NCI-H226 (cell line): ENCODE results near the gene PYGM.
"Not testable (repeated sequence)": the region's sequence is repeated elsewhere in the genome, so short reads cannot be mapped to it uniquely, and the experiment has no call there.

Source experiments
- DNase-seq: peaks from one replicate; pipeline ENCODE4 v3.0.0-alpha.2; 2015

PYGM gene

DNA sequence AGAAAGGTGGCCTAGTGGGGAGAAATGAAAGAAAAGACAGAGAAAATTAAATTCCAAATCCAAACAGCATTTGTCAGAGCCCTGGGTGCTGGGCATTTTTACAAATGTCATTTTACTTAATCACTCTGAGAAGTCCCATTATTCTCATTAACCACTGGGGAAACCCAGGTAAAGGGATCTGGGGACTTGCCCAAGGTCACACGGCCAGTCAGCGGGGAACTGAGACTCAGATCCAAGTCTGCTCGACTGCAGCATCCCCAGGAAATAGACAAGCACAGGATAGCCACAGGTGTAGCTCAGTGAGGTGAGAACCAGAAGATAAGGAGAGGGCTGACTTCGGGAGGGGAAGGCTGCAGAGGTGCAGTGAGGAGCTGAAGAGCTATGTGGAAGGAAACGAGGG is 44.7 kb downstream of the PYGM start:
- no peak for DNase-seq

DNA sequence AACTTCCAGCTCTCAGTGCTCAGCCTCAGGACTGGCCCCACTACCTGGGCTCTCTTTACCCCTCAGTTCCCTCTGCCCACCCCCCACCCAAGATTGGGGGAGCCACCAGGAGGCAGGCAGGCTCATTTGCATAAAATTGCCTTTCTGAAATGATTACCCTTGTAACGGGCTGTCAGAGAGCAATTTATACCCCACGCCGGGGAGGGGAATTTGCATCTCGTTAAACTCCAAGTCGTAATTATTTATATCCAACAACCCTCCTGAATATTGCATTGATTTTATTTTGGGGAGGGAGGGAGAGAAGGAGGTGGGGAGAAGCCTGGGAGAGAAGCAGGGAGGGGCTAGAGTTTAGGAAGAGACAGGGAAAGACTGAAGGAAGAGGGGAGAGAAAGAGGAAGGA is 45.1 kb downstream of the PYGM start:
- no peak for DNase-seq

DNA sequence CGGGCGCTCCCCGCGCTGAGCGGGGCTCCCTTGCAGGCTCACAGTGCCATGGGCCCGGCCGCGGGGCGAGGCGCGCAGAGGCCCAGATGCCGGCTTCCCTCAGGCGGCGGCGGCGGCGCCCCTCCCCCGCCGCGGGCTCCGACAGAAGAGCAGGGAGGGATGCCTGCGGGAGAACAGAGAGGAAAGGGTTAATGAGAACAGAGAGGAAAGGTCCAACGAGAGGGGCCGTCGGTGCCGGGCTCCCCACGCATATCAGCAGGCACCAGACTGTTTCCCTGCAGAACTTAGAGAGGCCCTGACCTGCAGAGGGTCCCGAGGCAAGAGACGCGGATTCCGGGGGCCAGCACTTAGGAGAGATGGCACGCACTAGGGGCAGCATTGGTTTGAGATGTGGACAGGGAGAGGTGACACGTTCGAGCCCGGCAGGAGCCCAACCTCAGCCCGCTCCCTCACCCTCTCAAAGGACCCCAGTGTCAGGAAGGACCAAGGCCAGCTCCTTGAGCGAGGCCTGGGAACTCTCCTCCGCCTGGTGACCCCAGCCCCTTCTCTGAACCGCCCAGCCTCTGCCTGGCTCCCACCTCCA is 45.9 kb downstream of the PYGM start:
- DNase-seq = no peak

DNA sequence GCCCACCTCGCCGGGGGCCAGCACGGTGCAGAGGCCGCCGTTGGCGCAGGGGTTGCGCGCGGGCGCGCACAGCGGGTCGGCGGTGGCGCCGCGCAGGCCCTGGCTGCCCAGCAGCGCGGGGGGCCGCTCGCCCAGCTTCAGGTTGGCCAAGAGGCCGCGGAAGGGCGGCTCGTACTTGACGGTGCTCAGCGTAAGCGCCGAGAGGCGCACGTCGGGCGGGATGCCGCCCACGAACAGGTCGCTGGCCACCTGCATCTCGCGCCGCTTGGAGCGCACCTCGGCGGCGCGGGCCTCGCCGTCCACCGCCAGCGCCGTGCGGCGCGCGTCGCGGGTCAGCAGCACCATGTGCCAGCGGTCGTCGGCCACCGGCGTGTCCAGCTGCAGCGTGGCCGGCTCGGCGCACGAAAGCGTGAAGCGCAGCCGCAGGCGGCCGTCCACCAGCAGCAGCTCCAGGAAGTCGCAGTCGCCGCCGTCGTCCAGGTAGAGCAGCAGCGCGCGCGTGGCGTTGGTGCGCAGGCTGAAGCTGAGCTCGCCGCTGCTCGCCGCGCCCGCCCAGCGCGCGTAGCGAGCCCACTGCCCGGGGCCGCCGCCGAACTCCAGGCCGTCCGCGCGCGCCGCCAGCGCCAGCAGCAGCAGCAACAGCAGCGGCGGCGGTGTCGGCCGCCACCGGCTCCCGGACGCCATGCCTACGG is 46.6 kb downstream of the PYGM start:
- DNase-seq = no peak

DNA sequence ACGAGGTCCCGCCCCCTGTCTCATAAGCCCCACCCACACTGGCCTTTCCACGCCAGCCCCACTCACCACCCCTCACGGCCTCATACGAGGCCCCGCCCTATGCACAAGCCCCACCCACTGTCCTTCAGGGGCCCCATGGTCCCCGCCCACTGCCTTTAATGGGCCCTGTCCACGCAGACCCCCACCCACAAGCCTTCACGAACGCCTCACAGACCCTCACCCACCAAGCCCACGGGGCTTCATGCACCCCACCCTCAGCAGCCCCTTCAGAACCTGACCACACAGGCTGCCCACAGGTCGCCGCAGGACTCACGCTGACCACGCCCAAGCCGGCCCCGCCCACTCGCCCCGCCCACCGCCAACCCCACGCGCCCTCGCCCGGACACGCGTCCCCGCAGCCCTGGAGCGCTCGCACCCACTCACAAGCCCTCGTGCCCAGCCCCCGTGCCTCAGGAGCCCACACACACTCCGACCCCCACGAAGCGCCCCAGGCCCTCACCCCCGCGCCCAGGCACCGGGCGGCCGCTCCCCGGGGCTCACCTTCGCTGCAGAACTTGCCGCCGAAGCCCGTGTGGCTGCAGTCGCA is 47.3 kb downstream of the PYGM start:
- DNase-seq = no peak

DNA sequence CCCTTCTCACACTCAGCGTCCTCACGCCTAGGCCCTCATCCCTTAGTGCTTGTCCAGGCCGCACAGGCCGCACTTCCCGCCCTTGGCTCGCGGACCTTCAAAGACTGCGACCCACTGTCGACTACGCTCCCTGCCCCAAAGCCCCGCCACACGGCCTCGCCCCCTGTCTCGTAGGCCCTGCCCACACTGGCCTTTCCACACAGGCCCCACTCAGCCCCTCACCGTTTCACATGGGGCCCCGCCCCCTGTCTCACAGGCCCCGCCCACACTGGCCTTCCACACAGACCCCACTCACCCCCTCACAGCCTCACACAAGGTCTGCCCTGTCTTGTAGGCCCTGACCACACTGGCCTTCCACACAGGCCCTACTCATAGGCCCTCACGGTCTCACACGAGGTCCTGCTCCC is 47.8 kb downstream of the PYGM start:
- DNase-seq = no peak

DNA sequence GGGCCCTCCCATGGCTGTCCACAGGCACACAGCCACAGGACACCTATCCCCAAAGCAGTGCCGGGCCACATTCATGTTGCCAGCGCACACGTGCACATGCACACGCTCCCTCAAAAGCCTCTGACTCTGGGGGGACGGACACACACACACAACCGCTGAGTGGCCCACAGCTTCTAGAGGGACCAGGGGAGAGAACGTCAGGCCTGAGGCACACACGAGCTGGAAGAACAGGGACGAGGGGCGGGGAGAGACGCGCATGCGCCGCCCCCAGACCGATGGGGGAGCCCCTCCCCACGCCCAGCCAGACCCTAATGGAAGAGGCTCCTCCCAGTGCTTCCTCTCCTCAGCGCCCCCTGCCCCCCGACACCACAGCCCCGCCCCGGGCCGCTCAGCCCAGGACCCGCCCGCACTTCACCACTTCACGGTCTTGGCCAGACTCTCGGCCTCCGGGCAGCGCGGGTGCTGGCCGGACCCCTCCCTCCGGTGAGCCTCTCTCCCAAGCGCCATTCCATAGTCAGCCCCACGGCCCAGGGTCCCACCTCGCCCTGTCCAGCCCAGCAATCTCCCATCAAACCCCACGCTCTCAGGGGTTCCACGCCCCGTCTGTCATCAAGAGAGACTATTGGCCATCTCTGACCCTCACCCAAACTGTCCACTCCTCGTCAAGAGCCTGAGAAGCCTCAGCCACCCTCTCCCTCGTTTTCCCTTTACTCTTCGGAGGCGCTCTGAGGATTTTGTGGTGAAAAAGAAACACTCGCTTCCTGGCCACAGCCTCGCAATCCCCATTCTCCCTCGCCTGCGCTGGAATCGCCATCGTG is 48.4 kb downstream of the PYGM start:
- no peak for DNase-seq

DNA sequence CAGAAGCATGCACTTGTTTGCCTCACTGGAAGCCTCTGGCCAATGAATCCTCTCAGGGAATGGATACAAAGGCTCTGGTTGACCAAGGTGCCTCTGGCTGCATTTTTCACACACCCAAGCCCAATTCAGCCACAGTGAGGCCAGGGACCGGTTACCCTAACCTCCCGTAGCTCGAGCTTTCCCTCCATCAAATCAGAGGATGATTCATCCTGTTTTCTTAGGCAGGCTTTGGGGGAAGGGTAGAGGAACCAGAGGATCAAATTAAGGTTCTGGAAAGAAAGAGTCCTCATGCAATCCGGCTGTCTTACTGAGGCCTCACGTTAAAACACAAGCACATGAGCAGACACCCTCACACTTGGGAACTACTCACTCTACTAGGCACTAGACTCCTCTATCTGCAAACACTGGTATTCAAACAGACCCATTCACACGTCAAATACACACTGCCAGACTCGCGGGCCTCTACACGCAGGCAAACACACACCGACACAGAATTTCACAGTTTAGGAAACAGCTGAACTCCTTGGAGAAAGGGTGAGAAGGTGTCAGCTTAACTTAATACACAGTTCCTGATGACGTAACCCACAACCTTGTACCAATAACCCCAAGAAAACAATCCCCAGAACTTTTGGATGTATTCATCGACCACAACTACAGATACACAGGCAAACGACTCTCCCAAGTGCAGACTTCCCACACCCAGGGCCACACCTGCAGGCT is 49.2 kb downstream of the PYGM start:
- DNase-seq = no peak

DNA sequence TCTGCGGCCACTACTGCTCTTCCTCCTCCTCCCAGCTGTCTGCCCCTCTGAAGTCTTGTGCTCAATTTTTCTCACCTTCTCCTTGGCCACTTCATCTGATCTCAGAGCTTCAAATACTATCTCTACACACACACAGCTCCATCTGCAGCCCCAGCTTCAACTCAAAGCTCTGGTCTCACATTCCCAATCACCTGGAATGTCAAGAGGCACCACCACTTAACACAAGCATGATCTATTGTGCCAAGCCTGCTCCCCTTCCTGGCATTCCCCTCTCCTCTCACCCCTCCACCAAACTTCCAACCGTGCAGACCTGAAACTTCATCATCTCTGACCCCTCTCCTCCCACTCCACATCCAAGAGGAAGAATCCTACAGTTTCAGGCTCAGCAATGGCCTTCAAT is 54.3 kb downstream of the PYGM start:
- DNase-seq = no peak

DNA sequence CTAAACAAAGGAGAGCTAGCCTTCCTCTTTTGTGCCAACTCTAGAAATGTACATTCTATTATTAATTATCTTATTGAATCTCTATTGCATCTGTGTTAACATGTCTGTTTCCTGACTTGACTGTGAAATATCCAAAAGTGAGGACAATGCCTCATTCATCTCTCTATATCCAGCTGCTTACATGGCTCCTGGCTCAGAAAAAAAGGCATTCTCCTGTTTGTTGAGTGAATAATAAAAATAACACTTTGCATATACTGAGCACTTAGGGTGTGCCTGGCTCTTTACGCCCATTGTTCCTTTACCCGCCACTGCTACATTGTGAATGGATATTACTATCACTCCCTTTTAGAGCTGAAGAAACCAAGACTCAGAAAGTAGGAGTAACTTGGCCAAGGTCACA is 56.7 kb downstream of the PYGM start:
- DNase-seq = no peak

DNA sequence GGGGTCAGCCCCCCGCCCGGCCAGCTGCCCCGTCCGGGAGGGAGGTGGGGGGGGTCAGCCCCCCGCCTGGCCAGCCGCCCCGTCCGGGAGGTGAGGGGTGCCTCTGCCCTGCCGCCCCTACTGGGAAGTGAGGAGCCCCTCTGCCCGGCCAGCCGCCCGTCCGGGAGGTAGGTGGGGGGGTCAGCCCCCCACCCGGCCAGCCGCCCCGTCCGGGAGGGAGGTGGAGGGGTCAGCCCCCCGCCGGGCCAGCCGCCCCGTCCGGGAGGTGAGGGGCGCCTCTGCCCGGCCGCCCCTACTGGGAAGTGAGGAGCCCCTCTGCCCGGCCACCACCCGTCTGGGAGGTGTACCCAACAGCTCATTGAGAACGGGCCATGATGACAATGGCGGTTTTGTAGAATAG is 57.8 kb downstream of the PYGM start:
- not testable (repeated sequence) for DNase-seq

DNA sequence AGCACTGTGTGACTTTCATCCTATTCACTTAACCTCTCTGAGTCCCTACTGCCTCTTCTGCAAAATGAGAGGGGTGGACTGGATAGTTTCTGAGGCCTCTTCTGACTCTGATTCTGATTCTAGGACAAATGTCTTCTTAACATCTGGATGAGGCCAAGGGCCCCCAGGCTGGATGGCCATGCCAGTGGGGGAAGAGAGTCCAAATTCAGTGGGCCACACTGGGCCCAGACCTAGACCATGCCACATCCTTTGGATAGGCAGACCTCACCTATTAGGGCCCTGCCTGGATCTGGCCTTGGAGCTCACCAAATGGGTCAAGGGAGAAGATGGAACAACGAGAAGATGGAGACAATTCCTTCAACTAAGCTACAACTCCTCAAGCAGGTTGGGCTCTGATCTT is 61.3 kb downstream of the PYGM start:
- no peak for DNase-seq

DNA sequence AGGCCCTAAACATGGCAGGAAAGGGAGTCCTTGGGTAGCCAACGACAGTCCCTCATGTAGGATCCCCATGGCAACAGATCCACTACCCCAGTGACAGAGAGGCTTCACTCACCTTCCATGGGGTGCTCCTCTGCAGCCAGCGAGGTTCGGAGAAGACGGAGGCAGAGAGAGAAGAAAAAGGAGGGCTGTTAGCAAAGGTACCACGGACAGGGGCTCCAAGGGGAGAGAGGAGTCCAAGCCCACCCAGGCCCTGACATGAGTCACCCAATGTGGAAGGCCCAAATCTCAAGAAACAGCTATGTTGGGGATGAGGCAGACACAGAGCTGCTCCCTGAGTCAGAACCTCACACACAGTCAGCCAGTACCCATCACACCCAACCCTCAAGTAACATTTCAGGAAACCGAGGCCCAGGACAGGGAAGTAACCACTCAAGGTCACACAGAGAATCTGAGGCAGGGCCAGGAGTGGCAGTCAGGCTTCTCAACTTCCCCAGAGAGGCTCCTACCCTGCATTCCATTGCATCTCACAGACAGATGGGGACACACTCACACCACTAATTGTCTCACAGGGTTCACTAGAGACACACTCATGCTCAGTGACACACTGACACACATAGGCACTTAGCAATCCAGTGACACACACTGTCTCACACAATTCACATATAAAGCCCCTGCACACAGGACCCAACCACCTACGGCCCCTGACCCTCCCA is 62.0 kb downstream of the PYGM start:
- DNase-seq = no peak
